ENCODE measurements around the gene CASD1.

- TF ChIP-seq CTCF (IDR thresholded peaks at IDR 0.05) (no peak), POLR2A (IDR thresholded peaks at IDR 0.05) (no peak)
Measured at GRCh38 chr7:94472608-94473007, 37.0 kb upstream of the CASD1 start.

Data from lower leg skin (tissue), 3 donors.